Gastrocnemius medialis (tissue), 4 donors: Measurements from ENCODE around the gene C22orf15. TPM values are rescaled to one million over a fixed set of nuclear protein-coding genes. Genes with fewer than 3 reads are reported as not detected.

Experiments
- ATAC-seq, 2 donors: fragments of 150-250 bp; one replicate each; pipeline ENCODE4 v1.9.1; 2016
- DNase-seq, 2 donors: peaks; one replicate each; pipeline ENCODE4 v3.0.0-alpha.2; 2019
- H3K27ac ChIP-seq, 4 donors: fragments of 200-600 bp; sonication (generic); 1 replicate in 1 of 4; 2 replicates in 3 of 4; pipeline ENCODE4 v1.5.1; 2016 to 2018; ENCODE audit warnings: mild to moderate bottlenecking in 2 of 4, moderate library complexity in 1 of 4
- H3K27me3 ChIP-seq, 3 donors: fragments of 200-600 bp; sonication (generic) in 2 of 3; 1 replicate in 1 of 3; 2 replicates in 2 of 3; pipeline versions ENCODE4 v1.5.1 to v1.6.0; 2016 to 2019; ENCODE audit warnings: mild to moderate bottlenecking in 1 of 3, moderate library complexity in 1 of 3
- H3K36me3 ChIP-seq, 2 donors: fragments of 200-600 bp; sonication (generic) in 1 of 2; one replicate each; pipeline ENCODE4 v1.5.1; 2017 to 2018
- H3K4me1 ChIP-seq, 2 donors: fragments of 200-600 bp; sonication (generic) in 1 of 2; one replicate each; pipeline ENCODE4 v1.5.1; 2016 to 2017; ENCODE audit warnings: mild to moderate bottlenecking in 2 of 2
- H3K4me3 ChIP-seq, 4 donors: fragments of 200-600 bp; sonication (generic) in 3 of 4; 1 replicate in 1 of 4; 2 replicates in 3 of 4; pipeline ENCODE4 v1.5.1; 2016 to 2019; ENCODE audit warnings: mild to moderate bottlenecking in 2 of 4
- H3K9me3 ChIP-seq, 3 donors: fragments of 200-600 bp; sonication (generic) in 2 of 3; 1 replicate in 1 of 3; 2 replicates in 2 of 3; pipeline ENCODE4 v1.5.1; 2016 to 2019
- CTCF ChIP-seq, 5 experiments: fragments of 450-650 bp in 3 of 5; fragments of 200-600 bp in 2 of 5; sonication (generic) in 2 of 5; IDR thresholded peaks in 4 of 5; conservative IDR thresholded peaks in 1 of 5; 1 replicate in 4 of 5; 2 replicates in 1 of 5; pipeline ENCODE4 v1.5.1; 2016 to 2019; ENCODE audit warnings: antibody characterized with exemption in 5 of 5, mild to moderate bottlenecking in 3 of 5, moderate library complexity in 3 of 5
- POLR2A ChIP-seq, 2 donors: fragments of 450-650 bp; IDR thresholded peaks; one replicate each; pipeline ENCODE4 v1.6.1; 2017; ENCODE audit warnings: antibody characterized with exemption in 2 of 2, mild to moderate bottlenecking in 2 of 2, moderate library complexity in 2 of 2
- in situ Hi-C, 4 donors: fragments of 200-750 bp; cut with MboI; loops; one replicate each; pipeline versions ENCODE4 v1.15.0 to v1.8.0; 2017; ENCODE audit warnings: low sequenced_read_pairs in 4 of 4
- intact Hi-C: fragments of 100-400 bp; cut with DNase I; formaldehyde crosslinking; loops from one replicate; pipeline ENCODE4 v1.15.1; 2023; ENCODE audit warnings: low total_unique reads
- total RNA-seq, 4 donors: library from RNA; depleted of rRNA; stranded (reverse); fragments of >200 nt; gene quantifications; one replicate each; pipeline versions ENCODE4 v1.1.0 to v1.2.3, GENCODE V29; 2016

Gene C22orf15
- total RNA-seq, 4 donors from 2014 or later: not detected

GRCh38 chr22:23778577-23778900 lies 15.7 kb downstream of the C22orf15 start:
- intact Hi-C loops (no loop called here), in situ Hi-C loops (loop anchor here in 1 of 4 donors (10.0 kb wide), 1 partner anchor 66 kb away; no protein-coding TSS in a partner anchor)
- Histone ChIP-seq H3K4me1 (no peaks in the 10 kb centered on the region), H3K27me3 (no peaks in the 10 kb centered on the region), H3K9me3 (no peaks in the 10 kb centered on the region), H3K4me3 (no peak overlapping the region), H3K27ac (no peak overlapping the region), H3K36me3 (no peaks in the 10 kb centered on the region)
- DNase-seq: no peak
- no peak for TF ChIP-seq POLR2A (IDR thresholded peaks at IDR 0.05)
- TF ChIP-seq CTCF (IDR thresholded peaks at IDR 0.05 in 4 of 5, conservative IDR thresholded peaks at IDR 0.05 in 1 of 5): no peak
- ATAC-seq: no peak

- no peaks in the 10 kb centered on the region for H3K9me3 ChIP-seq
- TF ChIP-seq POLR2A (IDR thresholded peaks at IDR 0.05): no peak
- H3K27me3 ChIP-seq: no peaks in the 10 kb centered on the region
- no peaks in the 10 kb centered on the region for H3K36me3 ChIP-seq
- DNase-seq (no peak), ATAC-seq (no peak)
- no peaks in the 10 kb centered on the region for H3K4me1 ChIP-seq
- intact Hi-C loops (no loop called here), in situ Hi-C loops (loop anchor here in 1 of 4 donors (10.0 kb wide), 1 partner anchor 66 kb away; no protein-coding TSS in a partner anchor)
- H3K27ac ChIP-seq: no peak overlapping the region
- H3K4me3 ChIP-seq: no peak overlapping the region
Observed at GRCh38 chr22:23779083-23779482, 16.3 kb downstream of the C22orf15 start.

DNA sequence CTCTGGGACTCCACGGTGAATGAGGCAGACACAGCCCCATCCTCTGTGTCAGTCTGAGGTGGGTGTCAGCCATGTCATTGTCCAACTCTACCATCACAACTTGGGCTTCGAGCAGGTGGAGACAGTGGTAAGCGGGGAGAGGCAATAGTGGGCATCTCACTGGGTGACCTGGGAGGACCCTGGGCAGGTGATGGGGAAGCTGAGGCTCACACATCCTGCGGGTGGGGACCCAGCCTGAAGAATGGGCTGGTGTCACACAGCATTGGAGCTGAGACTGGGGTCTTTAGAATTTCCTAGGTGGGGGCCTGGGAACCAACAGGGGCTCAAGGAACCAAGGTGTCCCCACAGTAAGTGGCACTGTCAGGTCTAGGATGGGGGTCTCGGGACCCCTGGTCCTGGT lies 16.9 kb downstream of the C22orf15 start:
- ATAC-seq (no peak), DNase-seq (no peak)
- TF ChIP-seq POLR2A (IDR thresholded peaks at IDR 0.05): no peak
- Histone ChIP-seq H3K36me3 (no peaks in the 10 kb centered on the region), H3K27ac (no peak overlapping the region), H3K27me3 (no peaks in the 10 kb centered on the region), H3K9me3 (no peaks in the 10 kb centered on the region), H3K4me3 (no peak overlapping the region), H3K4me1 (no peaks in the 10 kb centered on the region)
- intact Hi-C loops: no loop called here
- in situ Hi-C loops: loop anchor here in 2 of 4 donors (5.0 to 10.0 kb wide), 2 partner anchors 65 to 68 kb away; no protein-coding TSS in a partner anchor

DNA sequence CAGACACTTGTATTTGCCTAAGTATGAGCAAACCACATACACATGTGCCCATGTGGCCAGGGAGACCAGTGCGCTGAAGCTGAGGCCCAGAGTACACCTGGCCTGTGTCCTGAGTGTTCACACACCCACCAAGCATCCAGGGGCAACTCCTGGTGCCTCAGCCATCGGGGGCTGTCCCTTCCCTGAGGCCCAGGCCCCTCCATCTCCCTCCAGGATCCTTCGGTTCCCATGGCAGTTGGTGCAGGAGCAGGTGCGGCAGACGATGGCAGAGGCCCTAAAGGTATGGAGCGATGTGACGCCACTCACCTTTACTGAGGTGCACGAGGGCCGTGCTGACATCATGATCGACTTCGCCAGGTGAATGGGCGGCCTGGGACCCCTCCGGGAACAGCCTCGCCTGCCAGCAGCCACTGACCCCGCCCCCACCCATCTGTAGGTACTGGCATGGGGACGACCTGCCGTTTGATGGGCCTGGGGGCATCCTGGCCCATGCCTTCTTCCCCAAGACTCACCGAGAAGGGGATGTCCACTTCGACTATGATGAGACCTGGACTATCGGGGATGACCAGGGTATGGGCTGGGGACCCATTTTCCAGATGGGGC lies 17.5 kb downstream of the C22orf15 start:
- intact Hi-C loops: no loop called here
- no peaks in the 10 kb centered on the region for H3K4me1 ChIP-seq
- no peaks in the 10 kb centered on the region for H3K27me3 ChIP-seq
- in situ Hi-C loops: loop anchor here in 1 of 4 donors (5.0 kb wide), 1 partner anchor 67 kb away; no protein-coding TSS in a partner anchor
- H3K9me3 ChIP-seq: no peaks in the 10 kb centered on the region
- no peak overlapping the region for H3K4me3 ChIP-seq
- DNase-seq (no peak), ATAC-seq (no peak)
- H3K36me3 ChIP-seq: no peaks in the 10 kb centered on the region
- H3K27ac ChIP-seq: no peak overlapping the region
- TF ChIP-seq CTCF (IDR thresholded peaks at IDR 0.05 in 4 of 5, conservative IDR thresholded peaks at IDR 0.05 in 1 of 5) (no peak), POLR2A (IDR thresholded peaks at IDR 0.05) (no peak)

GRCh38 chr22:23781065-23781464 lies 18.3 kb downstream of the C22orf15 start:
- no peak overlapping the region for H3K4me3 ChIP-seq
- ATAC-seq: no peak
- no peaks in the 10 kb centered on the region for H3K36me3 ChIP-seq
- intact Hi-C loops (no loop called here), in situ Hi-C loops (loop anchor here in 1 of 4 donors (5.0 kb wide), 1 partner anchor 66 kb away; no protein-coding TSS in a partner anchor)
- H3K9me3 ChIP-seq: no peaks in the 10 kb centered on the region
- H3K27ac ChIP-seq: no peak overlapping the region
- peaks cover under 1 to 6% of the 10 kb centered on the region in 2 donors for H3K4me1 ChIP-seq
- TF ChIP-seq CTCF (IDR thresholded peaks at IDR 0.05 in 4 of 5, conservative IDR thresholded peaks at IDR 0.05 in 1 of 5): no peak
- no peak for TF ChIP-seq POLR2A (IDR thresholded peaks at IDR 0.05)
- DNase-seq: no peak
- no peaks in the 10 kb centered on the region for H3K27me3 ChIP-seq
